Glutamatergic neuron (in vitro differentiated cells): ENCODE results near the gene SIPA1L3. TPM values are rescaled to one million over a fixed set of nuclear protein-coding genes. Genes with fewer than 3 reads are reported as not detected.
A peak's percentile ranks its signal among the peaks of the same experiment; 100 is the strongest.

Experiments used
- DNase-seq: peaks from one replicate; pipeline ENCODE4 v3.0.0; 2022
- H3K27ac Mint-ChIP-seq: one replicate; pipeline ENCODE4 v1.8.0; 2020; ENCODE audit warnings: mild to moderate bottlenecking, mixed read lengths, inconsistent platforms; ENCODE audit not compliant: unreplicated experiment
- H3K27me3 Mint-ChIP-seq: one replicate; pipeline ENCODE4 v1.8.0; 2020; ENCODE audit warnings: mild to moderate bottlenecking, moderate library complexity, mixed read lengths, inconsistent platforms; ENCODE audit not compliant: unreplicated experiment
- H3K36me3 Mint-ChIP-seq: one replicate; pipeline ENCODE4 v1.8.0; 2020; ENCODE audit warnings: mild to moderate bottlenecking, mixed read lengths, inconsistent platforms; ENCODE audit not compliant: unreplicated experiment
- H3K4me1 Mint-ChIP-seq: one replicate; pipeline ENCODE4 v1.8.0; 2020; ENCODE audit warnings: mild to moderate bottlenecking, low read depth, mixed read lengths, inconsistent platforms; ENCODE audit not compliant: unreplicated experiment
- H3K4me3 Mint-ChIP-seq: one replicate; pipeline ENCODE4 v1.8.0; 2020; ENCODE audit warnings: mild to moderate bottlenecking, mixed read lengths, inconsistent platforms; ENCODE audit not compliant: unreplicated experiment
- H3K9me3 Mint-ChIP-seq: one replicate; pipeline ENCODE4 v1.8.0; 2020; ENCODE audit warnings: mild to moderate bottlenecking, moderate library complexity, mixed read lengths, inconsistent platforms; ENCODE audit not compliant: unreplicated experiment
- total RNA-seq: library from RNA; stranded (reverse); fragmentation: NEBNext Ultra II Directional; extraction: Animal tissue kit (Norgen Biotek cat#: 25700); gene quantifications from one replicate; pipeline ENCODE4 v1.2.1, GENCODE V29; 2021; ENCODE audit not compliant: unreplicated experiment
- TF ChIP-seq, protein P1 (sequence below): fragments of 200-600 bp; sonication (generic); IDR thresholded peaks from one replicate; pipeline ENCODE4 v1.5.0; 2021; ENCODE audit not compliant: partially characterized antibody, unreplicated experiment

The SIPA1L3 gene
- total RNA-seq, 1 donor from 2014 or later = 97.7 TPM

DNA sequence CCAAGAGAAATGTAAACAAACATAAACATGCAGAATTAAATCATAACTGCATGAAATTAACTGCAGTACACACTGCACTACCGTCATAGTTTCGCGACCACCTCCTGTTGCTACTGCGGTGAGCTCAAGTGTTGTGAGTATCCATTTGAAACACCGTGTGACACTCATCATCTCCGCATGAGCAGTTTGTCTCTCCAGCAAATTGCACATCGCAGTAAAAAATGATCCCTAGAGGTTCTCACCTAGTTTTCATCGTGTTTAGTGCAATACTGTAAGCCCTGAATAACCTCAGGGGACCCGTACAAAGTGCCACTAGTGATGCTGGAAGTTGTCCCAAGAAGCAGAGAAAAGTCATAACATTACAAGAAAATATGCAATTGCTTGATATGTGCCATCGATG lies 169.3 kb downstream of the SIPA1L3 start:
- TF ChIP-seq, protein P1, sequence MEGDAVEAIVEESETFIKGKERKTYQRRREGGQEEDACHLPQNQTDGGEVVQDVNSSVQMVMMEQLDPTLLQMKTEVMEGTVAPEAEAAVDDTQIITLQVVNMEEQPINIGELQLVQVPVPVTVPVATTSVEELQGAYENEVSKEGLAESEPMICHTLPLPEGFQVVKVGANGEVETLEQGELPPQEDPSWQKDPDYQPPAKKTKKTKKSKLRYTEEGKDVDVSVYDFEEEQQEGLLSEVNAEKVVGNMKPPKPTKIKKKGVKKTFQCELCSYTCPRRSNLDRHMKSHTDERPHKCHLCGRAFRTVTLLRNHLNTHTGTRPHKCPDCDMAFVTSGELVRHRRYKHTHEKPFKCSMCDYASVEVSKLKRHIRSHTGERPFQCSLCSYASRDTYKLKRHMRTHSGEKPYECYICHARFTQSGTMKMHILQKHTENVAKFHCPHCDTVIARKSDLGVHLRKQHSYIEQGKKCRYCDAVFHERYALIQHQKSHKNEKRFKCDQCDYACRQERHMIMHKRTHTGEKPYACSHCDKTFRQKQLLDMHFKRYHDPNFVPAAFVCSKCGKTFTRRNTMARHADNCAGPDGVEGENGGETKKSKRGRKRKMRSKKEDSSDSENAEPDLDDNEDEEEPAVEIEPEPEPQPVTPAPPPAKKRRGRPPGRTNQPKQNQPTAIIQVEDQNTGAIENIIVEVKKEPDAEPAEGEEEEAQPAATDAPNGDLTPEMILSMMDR = no peak
- H3K27ac Mint-ChIP-seq = peak overlapping the region; percentile 65
- H3K27me3 Mint-ChIP-seq = peaks cover 34% of the 10 kb centered on the region
- peaks cover 24% of the 10 kb centered on the region for H3K9me3 Mint-ChIP-seq
- H3K4me1 Mint-ChIP-seq = peaks cover 55% of the 10 kb centered on the region
- DNase-seq = no peak
- peaks cover 7% of the 10 kb centered on the region for H3K36me3 Mint-ChIP-seq
- H3K4me3 Mint-ChIP-seq = peak overlapping the region; percentile 15

DNA sequence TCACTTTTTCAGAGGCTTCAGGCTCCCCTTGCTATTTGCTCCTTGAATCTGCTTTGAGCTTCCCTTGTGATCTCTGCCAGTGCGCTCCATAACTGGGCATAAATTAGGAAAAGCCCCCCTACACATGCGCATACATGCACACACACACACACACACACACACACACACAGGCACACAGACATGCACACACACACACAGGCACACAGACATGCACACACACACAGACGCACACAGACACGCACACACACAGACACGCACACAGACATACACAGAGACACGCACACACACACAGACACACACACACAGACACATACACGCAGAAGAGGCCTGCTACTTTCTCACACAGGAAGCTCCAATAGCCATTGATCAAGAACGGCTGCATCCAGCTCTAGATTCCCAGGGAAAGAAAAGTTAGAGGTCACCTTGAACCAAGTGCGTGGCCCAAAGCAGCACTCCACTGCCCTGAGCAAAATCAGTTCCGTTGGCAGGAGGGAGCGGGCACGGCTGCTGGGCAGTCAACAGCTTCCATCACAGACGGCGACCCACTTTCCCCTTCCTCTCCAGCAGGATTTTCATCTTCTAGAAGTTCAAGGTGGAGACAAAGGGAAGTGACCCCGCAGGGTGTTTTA lies 171.4 kb downstream of the SIPA1L3 start:
- H3K4me1 Mint-ChIP-seq = peaks cover 43% of the 10 kb centered on the region
- DNase-seq = no peak
- H3K36me3 Mint-ChIP-seq = peaks cover 11% of the 10 kb centered on the region

DNA sequence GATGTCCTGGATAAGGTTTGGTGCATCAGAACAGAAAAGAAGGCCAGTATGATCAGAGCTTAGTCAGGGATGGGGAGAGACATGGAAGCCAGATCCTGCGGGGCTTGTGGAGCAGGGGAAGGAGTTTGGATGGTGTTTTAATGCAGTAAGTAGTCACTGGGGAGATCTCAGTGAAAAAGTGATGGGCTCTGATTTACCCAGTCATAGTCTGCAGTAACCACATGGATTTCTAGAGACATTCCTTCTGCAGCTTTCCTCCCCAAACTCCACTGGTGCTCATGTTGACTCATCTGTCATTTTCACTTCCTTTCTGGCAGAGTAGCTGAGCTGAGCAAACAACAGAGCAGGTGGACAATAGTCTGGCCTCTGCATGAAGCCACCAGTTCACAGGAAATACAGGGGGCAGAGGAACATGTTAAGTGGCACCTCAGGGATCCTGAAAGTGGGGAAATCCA lies 172.9 kb downstream of the SIPA1L3 start:
- peak overlapping the region; percentile 62 for H3K27ac Mint-ChIP-seq
- no peak for DNase-seq
- H3K9me3 Mint-ChIP-seq = peaks cover 7% of the 10 kb centered on the region
- H3K36me3 Mint-ChIP-seq = peaks cover 8% of the 10 kb centered on the region
- TF ChIP-seq, protein P1 = no peak
- peaks cover 33% of the 10 kb centered on the region for H3K4me1 Mint-ChIP-seq
- H3K4me3 Mint-ChIP-seq = peak overlapping the region; percentile 37
- H3K27me3 Mint-ChIP-seq = peaks cover 10% of the 10 kb centered on the region

More for the DNA sequence above, 171.4 kb downstream of the SIPA1L3 start:
- H3K27ac Mint-ChIP-seq = peak overlapping the region; percentile 73
- peak overlapping the region; percentile 45 for H3K4me3 Mint-ChIP-seq
- peaks cover 24% of the 10 kb centered on the region for H3K27me3 Mint-ChIP-seq
- TF ChIP-seq, protein P1 = no peak
- peaks cover 22% of the 10 kb centered on the region for H3K9me3 Mint-ChIP-seq

DNA sequence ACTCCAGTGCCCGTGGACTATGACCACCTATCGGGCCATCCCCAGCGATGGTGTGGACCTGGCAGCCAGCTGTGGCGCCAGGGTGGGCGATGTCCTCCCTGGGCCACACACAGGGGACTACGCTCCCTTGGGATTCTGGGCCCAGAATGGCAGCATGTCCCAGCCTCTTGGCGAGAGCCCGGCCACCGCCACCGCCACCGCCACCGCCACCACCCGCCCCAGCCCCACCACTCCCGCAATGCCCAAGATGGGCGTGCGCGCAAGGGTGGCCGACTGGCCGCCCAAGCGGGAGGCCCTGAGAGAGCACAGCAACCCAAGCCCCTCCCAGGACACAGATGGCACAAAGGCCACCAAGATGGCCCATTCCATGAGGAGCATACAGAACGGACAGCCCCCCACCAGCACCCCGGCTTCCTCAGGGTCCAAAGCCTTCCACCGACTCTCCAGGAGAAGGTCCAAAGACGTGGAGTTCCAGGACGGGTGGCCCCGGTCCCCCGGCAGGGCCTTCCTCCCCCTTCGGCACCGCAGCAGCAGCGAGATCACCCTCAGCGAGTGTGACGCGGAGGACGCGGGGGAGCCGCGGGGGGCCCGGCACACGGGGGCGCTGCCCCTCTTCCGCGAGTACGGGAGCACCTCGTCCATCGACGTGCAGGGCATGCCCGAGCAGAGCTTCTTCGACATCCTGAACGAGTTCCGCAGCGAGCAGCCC lies 174.7 kb downstream of the SIPA1L3 start:
- Mint-ChIP-seq H3K27ac (no peak overlapping the region), H3K27me3 (peaks cover 5% of the 10 kb centered on the region), H3K36me3 (peaks cover 12% of the 10 kb centered on the region), H3K4me1 (peaks cover 27% of the 10 kb centered on the region), H3K9me3 (peaks cover 8% of the 10 kb centered on the region), H3K4me3 (no peak overlapping the region)
- DNase-seq = no peak
- TF ChIP-seq, protein P1 = no peak
